ENCODE data around the gene DDA1.
"Not testable (repeated sequence)": the region's sequence is repeated elsewhere in the genome, so short reads cannot be mapped to it uniquely, and the experiment has no call there.

DDA1 gene

GRCh38 chr19:17346109-17346671 is 36.8 kb downstream of the DDA1 start:
- DNase-seq (ENCODE audit: low read depth in 2 of 2) = peak; percentile 59 to 76

GRCh38 chr19:17347361-17347760 is 38.0 kb downstream of the DDA1 start:
- no peak for DNase-seq (ENCODE audit: low read depth in 2 of 2)

GRCh38 chr19:17347877-17348276 is 38.5 kb downstream of the DDA1 start:
- DNase-seq (ENCODE audit: low read depth in 2 of 2) = no peak

- DNase-seq (ENCODE audit: low read depth in 2 of 2) = no peak
These were observed 39.3 kb downstream of the DDA1 start for GRCh38 chr19:17348700-17349099.

GRCh38 chr19:17351815-17352435 is 42.6 kb downstream of the DDA1 start:
- DNase-seq (ENCODE audit: low read depth in 2 of 2) = no peak

- no peak for DNase-seq (ENCODE audit: low read depth in 2 of 2)
These were observed 43.4 kb downstream of the DDA1 start for GRCh38 chr19:17352608-17353280.

GRCh38 chr19:17353386-17353785 is 44.0 kb downstream of the DDA1 start:
- no peak for DNase-seq (ENCODE audit: low read depth in 2 of 2)

- no peak for DNase-seq (ENCODE audit: low read depth in 2 of 2)
These were observed 47.8 kb downstream of the DDA1 start for GRCh38 chr19:17357078-17357666.

GRCh38 chr19:17357724-17358123 is 48.4 kb downstream of the DDA1 start:
- no peak for DNase-seq (ENCODE audit: low read depth in 2 of 2)

GRCh38 chr19:17358395-17358794 is 49.0 kb downstream of the DDA1 start:
- no peak for DNase-seq (ENCODE audit: low read depth in 2 of 2)

- DNase-seq (ENCODE audit: low read depth in 2 of 2) = no peak
These were observed 50.8 kb downstream of the DDA1 start for GRCh38 chr19:17359905-17360800.

- DNase-seq (ENCODE audit: low read depth in 2 of 2) = not testable (repeated sequence)
These were observed 54.7 kb downstream of the DDA1 start for GRCh38 chr19:17363852-17364605.

- no peak for DNase-seq (ENCODE audit: low read depth in 2 of 2)
These were observed 56.0 kb downstream of the DDA1 start for GRCh38 chr19:17365361-17365760.

- DNase-seq (ENCODE audit: low read depth in 2 of 2) = no peak
These were observed 60.7 kb downstream of the DDA1 start for GRCh38 chr19:17370026-17370587.

Data from stimulated activated CD4-positive, alpha-beta T cell treated with anti-CD3 and anti-CD28 coated beads, Interleukin-15, amount 100 ng/mL, for 48 hours (primary cell).